ENCODE results near the gene TECTA.
A peak's percentile ranks its signal among the peaks of the same experiment; 100 is the strongest.
"Not testable (repeated sequence)": the region's sequence is repeated elsewhere in the genome, so short reads cannot be mapped to it uniquely, and the experiment has no call there.

Gene TECTA

DNA sequence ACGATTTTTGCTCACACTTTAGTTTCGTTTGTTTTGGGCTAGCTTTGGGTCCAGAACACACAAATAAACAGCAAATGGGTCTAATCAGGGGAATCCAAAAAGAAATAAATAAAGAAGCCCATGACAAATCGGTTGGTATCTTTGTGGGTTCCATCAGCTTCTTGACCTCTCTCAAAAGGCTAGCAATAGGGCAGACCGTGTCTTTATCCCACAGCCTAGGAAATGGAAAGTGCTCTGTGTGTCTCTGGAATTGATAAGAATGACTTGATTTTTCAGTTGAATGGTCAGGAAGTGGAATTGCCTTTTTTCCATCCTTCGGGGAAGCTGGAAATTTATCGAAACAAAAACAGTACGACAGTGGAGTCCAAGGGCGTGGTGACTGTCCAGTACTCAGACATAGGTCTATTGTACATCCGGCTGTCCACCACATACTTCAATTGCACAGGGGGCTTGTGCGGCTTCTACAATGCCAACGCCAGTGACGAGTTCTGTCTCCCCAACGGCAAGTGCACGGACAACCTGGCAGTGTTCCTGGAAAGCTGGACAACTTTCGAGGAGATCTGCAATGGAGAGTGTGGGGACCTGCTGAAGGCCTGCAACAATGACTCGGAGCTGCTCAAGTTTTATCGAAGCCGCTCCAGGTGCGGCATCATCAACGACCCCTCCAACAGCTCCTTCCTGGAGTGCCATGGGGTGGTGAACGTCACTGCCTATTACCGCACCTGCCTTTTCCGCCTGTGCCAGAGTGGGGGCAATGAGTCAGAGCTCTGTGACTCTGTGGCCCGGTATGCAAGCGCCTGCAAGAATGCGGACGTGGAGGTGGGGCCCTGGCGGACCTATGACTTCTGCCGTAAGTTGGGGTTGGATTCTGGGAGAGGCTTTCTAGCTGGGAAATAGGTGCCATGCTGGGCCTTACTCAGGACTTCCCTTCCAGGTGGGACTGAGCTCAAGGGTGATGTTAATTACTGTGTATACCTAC is 28.6 kb downstream of the TECTA start:
- no peak for DNase-seq

DNA sequence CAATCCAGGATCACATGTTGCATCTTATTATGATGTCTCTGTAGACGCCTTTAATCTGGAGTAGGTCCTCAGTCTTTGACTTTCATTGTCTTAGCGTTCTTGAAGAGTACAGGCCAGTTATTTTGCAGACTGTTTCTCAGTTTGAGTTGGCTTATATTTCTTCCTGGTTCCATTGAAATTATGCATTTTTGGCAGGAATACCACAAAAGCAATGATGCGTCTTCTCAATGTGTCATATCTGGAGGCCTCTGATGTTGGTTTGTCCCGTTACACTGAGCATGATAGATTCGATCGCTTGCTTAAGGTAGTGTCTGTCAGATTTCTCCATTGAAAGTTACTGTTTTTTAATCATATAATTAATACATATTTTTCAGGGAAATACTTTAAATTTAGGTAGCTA is 30.6 kb downstream of the TECTA start:
- DNase-seq = no peak

DNA sequence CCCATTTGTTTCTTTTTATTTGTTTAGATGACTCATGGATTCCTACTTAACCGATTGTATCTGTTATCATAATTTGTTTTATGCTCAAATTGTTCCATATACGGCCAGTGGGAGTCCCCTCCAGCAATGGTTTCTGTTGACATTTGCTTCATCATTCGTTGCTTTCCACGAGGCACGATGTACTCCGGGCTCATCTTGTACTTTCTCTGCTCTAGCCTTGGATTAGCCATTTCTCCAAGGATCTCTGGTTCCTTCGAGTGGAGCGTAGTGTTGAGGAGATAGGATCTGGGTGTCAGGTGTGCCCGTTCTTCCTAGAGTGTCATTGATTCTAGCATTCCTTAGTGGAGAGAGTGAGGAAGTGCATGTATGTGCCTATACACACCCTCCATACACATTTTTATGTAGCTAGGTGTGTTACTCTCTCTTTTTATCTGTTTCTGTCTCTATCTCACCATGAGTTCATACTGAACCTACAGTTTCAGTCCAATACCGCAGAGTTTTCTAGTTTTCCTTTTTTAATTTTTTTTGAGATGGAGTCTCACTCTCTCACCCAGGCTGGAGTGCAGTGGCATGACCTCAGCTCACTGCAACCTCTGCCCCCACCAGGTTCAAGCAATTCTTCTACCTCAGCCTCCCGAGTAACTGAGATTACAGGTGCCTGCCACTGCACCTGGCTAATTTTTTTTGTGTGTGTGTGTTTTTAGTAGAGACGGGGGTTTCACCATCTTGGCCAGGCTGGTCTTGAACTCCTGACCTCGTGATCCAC is 31.4 kb downstream of the TECTA start:
- no peak for DNase-seq

DNA sequence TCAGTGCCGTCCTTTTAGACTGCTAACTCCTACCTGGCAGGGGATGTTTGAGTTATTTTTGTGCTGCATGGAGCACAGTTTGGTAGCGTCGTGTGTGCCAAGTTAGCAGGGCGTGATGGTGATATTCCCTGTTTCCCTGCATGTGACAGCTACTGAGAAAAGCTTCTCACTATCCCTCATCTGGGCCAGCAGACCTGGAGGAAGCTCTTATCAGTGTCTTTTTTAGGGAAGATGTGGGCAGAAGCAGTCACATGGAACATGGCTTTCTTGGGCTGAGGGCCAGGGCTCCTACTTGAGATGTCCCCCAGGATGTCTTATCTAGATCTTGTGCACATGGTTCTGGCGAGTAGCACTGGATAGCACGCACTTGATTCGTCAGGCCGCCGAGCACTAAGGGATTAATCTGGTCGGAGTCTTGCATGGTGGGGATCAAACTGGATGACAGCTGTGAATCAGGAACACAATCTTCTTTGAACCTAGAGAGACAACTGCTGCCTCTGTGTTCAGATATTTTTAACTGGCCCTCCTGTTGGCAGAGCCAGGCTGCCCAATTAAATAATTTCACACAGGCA is 33.8 kb downstream of the TECTA start:
- no peak for DNase-seq

DNA sequence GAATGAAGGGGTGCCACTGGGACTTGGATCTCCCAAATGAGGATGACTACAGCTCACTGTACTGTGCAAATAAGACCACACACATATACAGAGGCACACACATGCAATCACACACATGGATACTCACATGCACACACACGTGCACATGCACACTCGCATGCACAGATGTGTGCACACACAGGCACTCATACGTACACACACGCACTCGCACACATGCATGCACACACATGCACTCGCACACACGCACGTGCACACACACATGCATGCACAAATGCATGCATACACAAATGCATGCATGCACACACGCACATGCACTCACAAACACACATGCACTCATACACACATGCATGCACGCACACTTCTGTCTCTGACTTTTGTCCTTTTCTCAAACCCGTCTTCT is 36.0 kb downstream of the TECTA start:
- no peak for DNase-seq

DNA sequence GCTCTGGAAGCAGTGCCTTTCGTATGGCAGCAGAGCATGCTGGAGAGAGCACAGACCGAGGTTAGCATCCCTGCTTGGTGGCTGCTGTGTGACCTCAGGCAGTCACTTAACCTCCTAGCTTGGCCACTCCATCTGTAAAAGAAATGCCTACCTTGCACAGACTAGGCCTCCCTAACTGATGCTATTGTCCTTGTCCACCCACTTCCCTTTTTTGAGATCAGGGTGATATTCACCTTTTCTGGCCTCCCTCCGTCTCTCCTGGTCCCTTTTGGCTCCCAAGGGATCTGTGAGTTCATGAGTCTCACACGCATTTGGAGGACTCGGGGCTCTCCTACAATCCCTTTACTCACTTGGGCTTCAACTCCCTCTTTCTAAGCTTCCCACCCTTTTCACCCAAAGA is 37.2 kb downstream of the TECTA start:
- no peak for DNase-seq

DNA sequence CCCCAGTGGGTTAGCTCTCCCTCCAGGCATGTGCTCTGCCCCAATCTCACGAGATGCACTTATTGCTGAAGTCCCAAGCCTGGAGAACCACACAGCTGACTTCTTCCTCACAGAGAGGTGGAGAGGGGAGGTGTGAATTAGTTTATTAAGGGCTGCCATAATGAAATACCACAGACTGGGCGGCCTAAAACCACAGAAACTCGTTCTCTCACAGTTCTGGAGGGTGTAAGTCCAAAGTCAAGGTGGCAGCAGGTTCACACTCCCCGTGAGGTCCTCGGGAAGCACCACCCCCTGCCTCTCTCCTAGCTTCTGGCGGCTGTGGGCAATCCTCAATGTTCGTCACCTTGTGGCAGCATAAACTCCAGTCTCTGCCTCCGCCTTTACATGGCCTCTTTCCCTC is 39.3 kb downstream of the TECTA start:
- DNase-seq = no peak

DNA sequence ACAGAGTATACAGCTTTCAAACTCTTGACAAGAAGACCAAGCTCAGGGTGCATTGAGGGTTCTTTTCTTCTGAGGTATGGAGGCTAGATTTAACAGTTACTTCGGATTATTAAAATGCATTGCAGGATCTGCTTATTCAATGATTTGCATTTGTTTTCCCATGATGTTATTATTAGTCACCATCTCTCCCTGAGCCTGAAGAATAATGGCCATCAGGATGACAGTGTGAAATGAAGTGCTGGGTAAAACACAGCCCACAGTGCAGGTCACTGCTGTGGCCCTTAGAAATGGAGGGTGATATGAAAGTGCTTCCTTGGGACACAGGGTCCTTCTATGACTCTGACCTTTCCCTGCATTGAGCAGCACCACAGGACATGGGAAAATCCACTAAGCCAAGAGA is 40.0 kb downstream of the TECTA start:
- no peak for DNase-seq

DNA sequence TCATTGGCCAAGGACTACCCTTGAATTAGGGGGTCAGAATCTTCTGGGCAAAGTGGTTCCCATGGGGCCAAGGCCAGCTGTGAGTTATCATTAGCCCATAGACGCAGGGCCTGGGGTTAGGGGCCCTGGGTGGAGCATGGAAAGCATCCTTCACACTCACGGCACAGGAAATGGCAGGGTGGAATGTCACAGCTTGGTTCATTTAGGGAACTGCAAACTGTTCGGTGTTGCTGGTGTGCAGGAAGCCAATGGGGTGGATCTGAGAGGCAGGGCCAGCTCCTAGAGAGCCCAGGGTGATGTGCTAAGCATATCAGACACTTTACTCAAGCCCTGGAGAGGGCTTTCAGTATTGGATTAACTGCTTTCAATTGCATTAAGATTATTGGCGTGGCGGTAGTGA is 42.9 kb downstream of the TECTA start:
- no peak for DNase-seq

DNA sequence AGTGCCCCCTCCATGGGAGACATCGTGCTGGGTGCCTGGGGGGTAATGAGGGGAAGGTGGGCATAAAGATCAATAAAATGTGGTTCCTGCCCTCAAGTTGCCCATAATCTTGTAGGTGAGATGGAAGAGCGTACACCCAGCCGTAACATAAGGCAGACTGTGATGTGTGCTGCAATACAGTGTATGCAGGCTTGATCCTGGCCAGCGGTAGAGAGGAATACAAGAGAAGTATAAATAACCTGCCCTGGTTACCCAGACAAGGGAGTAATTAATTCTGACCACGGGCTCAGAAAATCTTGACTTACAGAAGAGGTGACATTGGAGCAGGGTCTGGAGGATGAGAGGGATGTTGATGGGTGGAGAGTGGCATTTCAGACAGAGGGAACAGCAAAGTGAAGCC is 43.7 kb downstream of the TECTA start:
- DNase-seq = no peak

DNA sequence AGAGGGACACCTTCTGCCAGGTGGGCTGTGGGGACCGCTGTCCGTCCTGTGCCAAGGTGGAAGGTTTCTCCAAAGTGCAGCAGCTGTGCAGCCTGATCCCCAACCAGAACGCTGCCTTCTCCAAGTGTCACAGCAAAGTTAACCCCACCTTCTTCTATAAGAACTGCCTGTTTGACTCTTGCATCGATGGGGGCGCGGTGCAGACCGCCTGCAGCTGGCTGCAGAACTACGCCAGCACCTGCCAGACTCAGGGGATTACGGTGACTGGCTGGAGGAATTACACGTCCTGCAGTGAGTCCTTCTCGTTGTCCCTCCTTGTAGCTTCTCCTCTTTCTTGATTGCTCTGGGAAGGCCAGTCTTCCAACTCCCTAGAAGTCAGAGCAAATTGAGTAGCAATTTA is 44.8 kb downstream of the TECTA start:
- DNase-seq = no peak

DNA sequence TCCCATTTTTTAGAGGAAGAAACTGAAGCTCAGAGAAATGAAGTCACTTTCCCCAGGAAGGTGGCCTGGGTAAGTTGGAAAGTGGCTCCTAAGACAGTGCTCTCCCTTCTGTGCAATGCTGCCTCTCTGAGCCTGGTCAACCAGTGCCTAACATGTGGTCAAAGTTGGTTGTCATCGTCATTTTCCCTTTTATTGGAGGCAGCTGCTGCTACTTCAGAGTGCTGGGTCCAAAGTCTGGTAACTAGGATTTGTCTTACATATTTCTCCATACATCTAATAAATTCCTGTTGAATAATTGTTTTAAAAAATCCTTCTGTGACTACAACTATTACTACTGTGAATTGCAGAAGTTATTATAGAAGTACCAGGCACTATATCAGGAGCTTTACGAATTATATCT is 48.1 kb downstream of the TECTA start:
- no peak for DNase-seq

DNA sequence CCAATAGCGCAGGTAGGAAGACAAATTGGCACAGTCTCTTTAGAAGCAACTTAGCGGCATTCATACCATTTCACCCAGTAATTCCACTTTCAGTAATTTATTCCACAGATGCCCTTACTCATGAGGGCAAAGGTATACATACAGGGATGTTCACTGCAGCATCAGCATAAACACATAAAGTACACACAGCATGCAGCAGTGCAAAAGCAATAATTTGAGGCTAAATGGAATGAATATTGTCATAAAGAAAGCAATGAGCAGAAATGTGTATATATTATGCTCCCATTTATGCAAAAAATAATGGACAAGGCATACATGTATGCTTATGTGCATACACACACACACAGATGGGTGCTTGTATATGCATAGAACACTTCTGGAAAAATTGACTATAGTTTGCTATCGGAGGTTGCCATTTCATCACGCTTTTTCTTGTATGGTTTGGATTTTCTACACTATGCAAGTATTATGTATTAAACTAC is 50.2 kb downstream of the TECTA start:
- no peak for DNase-seq

DNA sequence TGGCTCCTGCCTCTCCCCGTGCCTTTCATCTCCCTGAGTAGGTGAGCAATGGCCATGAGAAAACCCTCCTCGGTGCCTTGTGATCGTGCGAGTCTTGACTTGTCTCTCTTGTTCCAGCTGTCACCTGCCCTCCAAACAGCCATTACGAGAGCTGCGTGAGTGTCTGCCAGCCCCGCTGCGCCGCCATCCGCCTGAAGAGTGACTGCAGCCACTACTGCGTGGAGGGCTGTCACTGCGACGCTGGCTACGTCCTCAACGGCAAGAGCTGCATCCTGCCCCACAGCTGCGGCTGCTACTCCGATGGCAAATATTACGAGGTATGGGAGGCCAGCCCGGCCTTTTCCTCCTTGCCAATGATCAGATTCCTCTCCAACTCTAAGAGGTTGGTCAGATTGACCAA is 51.7 kb downstream of the TECTA start:
- peak; percentile 69 for DNase-seq

DNA sequence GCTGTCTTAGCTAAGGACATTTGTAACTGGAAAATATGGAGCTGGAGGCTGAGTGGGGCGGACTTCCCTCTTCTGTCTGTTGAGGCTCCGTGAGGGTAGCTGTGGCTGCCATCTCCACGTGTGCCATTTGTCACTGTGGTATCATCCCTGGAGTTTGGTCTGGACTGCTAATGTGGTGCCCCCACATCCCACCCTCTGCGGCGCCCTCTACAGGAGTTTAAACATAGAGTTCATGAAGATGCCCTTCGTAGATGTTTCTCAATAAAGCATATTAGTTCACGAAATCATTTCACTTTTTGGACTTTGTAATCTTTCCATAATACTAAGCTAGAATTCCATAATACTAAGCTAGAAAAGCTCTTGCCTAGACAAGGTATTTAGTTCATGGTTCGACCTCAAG is 52.4 kb downstream of the TECTA start:
- DNase-seq = no peak

DNA sequence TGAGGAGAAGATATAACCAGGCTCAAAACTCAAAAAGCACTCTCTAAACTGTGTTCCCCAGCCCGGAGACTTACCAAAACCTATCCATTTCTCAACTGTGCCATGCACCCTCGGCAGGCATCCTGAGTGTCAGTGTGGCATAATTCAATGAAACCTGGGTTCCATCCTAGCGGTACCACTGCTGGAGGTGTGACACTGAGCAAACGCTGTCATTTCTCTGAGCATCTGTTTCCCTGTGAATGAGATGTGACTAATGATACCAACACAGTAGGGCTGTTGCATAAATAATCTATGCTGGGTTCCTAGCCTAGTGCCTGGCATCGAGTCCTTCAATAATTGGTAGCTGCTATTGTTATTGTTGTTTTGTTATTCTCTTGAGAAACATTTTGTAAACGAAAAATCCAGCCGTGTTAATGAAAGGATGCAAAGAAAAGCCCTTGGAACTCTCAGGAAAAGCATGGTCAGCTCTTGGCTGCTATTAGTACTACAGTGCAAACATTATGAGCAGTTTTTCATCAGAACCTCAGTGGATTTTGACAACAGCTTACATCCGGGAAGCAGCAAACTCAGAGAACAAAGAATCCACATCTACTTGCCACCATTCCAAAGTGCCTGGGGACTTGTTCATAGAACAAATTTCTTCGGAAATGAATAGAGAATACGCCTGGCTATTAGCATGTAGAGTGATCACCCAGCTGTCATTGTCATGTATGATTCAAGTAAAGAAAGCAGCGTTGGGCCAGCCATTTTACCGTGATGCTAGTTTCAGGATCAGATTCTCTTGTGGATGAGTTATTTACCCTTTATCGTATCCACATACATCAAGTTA is 53.7 kb downstream of the TECTA start:
- DNase-seq = no peak

DNA sequence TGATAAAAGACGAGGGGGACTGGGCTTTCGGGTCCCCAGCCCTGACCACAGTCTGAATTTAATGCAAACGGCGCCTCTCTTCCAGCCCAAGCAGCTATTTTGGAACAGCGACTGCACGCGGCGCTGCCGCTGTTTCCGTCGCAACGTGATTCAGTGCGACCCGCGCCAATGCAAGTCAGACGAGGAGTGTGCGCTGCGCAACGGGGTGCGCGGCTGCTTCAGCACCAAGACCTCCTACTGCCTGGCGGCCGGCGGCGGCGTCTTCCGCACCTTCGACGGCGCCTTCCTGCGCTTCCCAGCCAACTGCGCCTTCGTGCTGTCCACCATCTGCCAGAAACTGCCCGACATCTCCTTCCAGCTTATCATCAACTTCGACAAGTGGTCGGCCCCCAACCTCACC is 56.7 kb downstream of the TECTA start:
- no peak for DNase-seq

DNA sequence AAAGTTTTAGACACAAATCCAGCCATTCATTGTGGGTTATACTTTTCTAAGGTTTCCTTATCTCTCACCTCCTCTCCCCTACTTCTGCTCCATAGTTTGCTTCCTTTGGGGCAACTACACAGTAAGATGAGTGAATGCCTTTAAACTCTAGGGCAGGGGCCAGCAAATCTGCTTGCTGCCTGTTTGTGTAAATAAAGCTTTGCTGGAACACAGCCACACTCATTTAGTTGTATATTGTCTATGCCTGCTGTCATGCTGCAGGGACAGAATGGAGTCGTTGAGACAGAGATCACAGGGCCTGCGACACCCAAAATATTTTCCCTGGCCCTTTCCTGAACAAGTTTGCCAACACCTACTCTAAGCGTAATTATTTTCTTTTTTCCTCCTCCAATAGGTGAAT is 58.7 kb downstream of the TECTA start:
- no peak for DNase-seq

DNA sequence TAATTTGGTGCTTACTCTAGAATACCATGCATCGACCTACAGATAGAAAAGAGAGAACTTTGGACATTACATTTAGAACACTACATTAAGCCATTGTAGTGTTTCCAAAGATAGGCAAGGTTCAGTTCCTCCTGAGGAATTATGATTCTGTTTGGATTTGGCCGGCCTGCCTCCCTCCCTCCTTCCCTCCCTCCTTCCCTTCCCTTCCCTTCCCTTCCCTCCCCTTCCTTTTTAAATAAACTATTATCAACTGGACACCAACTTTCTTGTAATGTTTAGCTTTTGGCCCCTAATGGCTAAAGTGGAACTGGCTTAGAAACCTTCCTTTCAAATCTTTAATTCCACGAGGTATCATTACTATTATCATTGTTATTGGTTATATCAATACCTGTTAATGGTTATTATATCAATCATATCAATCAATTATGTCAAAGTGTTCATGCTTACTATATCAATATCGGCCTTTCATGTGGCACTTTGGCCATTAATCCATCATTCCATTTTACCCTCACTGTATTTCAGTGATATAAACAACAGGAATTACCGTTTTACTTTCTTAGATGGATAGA is 60.4 kb downstream of the TECTA start:
- DNase-seq = no peak

DNA sequence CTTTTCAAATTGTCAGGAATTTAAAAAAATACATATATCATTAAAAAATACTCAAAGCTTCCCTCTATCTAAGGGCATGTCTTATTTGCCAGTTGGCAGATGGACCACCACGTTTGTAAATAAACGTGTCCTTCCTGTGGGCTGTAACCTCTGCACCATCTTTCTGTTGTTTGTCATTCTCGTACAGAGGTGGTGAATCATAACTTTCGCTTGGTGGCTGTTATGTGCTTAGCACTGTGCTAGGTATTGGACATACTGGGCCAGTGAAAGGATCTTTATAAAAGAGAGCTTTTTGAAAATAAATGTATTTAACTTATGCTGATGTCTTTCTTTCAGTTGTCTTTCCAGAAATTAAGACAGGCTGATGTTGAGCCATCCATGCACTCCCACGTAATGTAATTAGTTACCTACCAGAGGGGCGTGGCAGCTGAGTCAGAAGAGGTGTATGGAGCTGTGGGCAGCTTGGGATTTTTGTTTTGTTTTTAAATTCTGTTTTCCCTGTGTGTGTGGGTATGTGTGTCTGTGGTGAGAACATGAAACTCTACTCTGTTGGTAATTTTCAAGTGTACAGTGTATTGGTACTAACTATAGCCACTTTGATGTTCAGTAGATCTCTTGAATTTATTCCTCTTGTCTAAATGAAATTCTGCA is 62.7 kb downstream of the TECTA start:
- no peak for DNase-seq

DNA sequence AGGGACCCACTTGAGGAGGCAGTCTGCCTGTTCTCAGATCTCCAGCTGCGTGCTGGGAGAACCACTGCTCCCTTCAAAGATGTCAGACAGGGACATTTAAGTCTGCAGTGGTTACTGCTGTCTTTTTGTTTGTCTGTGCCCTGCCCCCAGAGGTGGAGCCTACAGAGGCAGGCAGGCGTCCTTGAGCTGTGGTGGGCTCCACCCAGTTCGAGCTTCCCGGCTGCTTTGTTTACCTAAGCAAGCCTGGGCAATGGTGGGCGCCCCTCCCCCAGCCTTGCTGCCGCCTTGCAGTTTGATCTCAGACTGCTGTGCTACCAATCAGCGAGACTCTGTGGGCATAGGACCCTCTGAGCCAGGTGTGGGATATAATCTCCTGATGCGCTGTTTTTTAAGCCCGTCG is 76.6 kb downstream of the TECTA start:
- DNase-seq = not testable (repeated sequence)

DNA sequence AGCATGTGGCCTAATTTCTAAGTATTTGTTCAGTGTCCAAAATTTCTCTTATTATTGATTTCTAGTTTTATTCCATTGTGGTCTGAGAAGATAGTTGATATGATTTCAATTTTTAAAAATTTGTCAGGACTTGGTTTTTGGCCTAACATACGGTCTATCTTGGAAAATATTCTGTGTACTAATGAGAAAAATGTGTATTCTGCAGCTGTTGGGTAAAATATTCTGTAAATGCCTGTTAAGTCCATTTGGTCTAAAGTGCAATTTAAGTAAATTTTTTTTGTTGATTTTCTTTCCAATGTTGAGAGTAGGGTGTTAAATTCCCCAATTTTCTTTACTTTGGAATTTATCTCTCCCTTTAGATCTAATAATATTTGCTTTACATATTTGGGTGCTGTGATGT is 78.3 kb downstream of the TECTA start:
- DNase-seq = no peak
